Measurements from ENCODE around the gene FBXL15. TPM values are rescaled to one million over a fixed set of nuclear protein-coding genes. Genes with fewer than 3 reads are reported as not detected.
A peak's percentile ranks its signal among the peaks of the same experiment; 100 is the strongest.

The FBXL15 gene
- total RNA-seq, 4 donors from 2014 or later = 14.2 to 34.8 (median 21.0) TPM

- in situ Hi-C loops (cut with MboI; ENCODE audit: low sequenced_read_pairs in 4 of 4) (loop anchor here (5.0 to 25.0 kb wide), 3 partner anchors 191 to 193 kb away; no protein-coding TSS in a partner anchor), intact Hi-C loops (cut with DNase I; ENCODE audit: low total_unique reads) (loop anchor here (1.0 to 2.0 kb wide), 7 partner anchors 28 to 252 kb away; partner anchors contain the start of gene SUFU)
- H3K27me3 ChIP-seq = no peaks in the 10 kb centered on the region
- ATAC-seq (peak; percentile 84 to 87), DNase-seq (peak; percentile 89 to 90)
- peak overlapping the region; percentile 68 to 79 (median 75) for H3K4me3 ChIP-seq
- TF ChIP-seq CTCF (IDR thresholded peaks at IDR 0.05 in 4 of 5, conservative IDR thresholded peaks at IDR 0.05 in 1 of 5) (peak in 4 of 5 experiments; percentile 58 to 98 (median 97)), POLR2A (IDR thresholded peaks at IDR 0.05) (peak; percentile 88 to 91)
- peaks cover 0 to 10% of the 10 kb centered on the region in 2 donors for H3K36me3 ChIP-seq
- H3K4me1 ChIP-seq = peaks cover 21 to 22% of the 10 kb centered on the region in 2 donors
- no peaks in the 10 kb centered on the region for H3K9me3 ChIP-seq
- peak overlapping the region; percentile 90 to 92 (median 92) for H3K27ac ChIP-seq
Measured at GRCh38 chr10:102394079-102394800, 26.4 kb upstream of the FBXL15 start.

- peak overlapping the region; percentile 68 to 79 (median 75) for H3K4me3 ChIP-seq
- in situ Hi-C loops (cut with MboI; ENCODE audit: low sequenced_read_pairs in 4 of 4) (loop anchor here (5.0 to 25.0 kb wide), 3 partner anchors 190 to 192 kb away; no protein-coding TSS in a partner anchor), intact Hi-C loops (cut with DNase I; ENCODE audit: low total_unique reads) (loop anchor here (1.0 to 5.0 kb wide), 9 partner anchors 27 to 251 kb away; partner anchors contain the start of genes NOLC1, PITX3 and SUFU)
- peak overlapping the region; percentile 90 to 92 (median 92) for H3K27ac ChIP-seq
- DNase-seq (no peak), ATAC-seq (peak in 1 of 2 donors; percentile 0)
- H3K9me3 ChIP-seq = no peaks in the 10 kb centered on the region
- H3K36me3 ChIP-seq = peaks cover 0 to 10% of the 10 kb centered on the region in 2 donors
- TF ChIP-seq CTCF (IDR thresholded peaks at IDR 0.05 in 4 of 5, conservative IDR thresholded peaks at IDR 0.05 in 1 of 5) = no peak
- TF ChIP-seq POLR2A (IDR thresholded peaks at IDR 0.05) = no peak
- peaks cover 25% of the 10 kb centered on the region in 2 donors for H3K4me1 ChIP-seq
- no peaks in the 10 kb centered on the region for H3K27me3 ChIP-seq
Measured at GRCh38 chr10:102394801-102395399, 25.7 kb upstream of the FBXL15 start.

GRCh38 chr10:102395400-102396316, 25.0 kb upstream of the FBXL15 start, which contains the start of gene NFKB2:
NFKB2 (plus strand) TSS chr10:102395705; CDS start chr10:102395960, 255 bp downstream.
- ATAC-seq (peak; percentile 63 to 66), DNase-seq (peak; percentile 70 to 82)
- TF ChIP-seq POLR2A (IDR thresholded peaks at IDR 0.05) (peak; percentile 74 to 81), CTCF (IDR thresholded peaks at IDR 0.05 in 4 of 5, conservative IDR thresholded peaks at IDR 0.05 in 1 of 5) (no peak)
- H3K27ac ChIP-seq = peak within 1 kb of the TSS; percentile 90 to 92 (median 92)
- in situ Hi-C loops (cut with MboI; ENCODE audit: low sequenced_read_pairs in 4 of 4) (loop anchor here in 3 of 4 donors (10.0 to 25.0 kb wide), 2 partner anchors 189 to 192 kb away; no protein-coding TSS in a partner anchor), intact Hi-C loops (cut with DNase I; ENCODE audit: low total_unique reads) (loop anchor here (1.0 to 5.0 kb wide), 4 partner anchors 83 to 243 kb away; partner anchors contain the start of genes NOLC1 and PITX3)
- H3K4me1 ChIP-seq = peaks cover 25 to 26% of the 10 kb centered on the region in 2 donors
- no peaks in the 10 kb centered on the region for H3K9me3 ChIP-seq
- H3K36me3 ChIP-seq = peaks cover 0 to 12% of the 10 kb centered on the region in 2 donors
- H3K27me3 ChIP-seq = no peaks in the 10 kb centered on the region
- H3K4me3 ChIP-seq = peak within 1 kb of the TSS; percentile 68 to 79 (median 75)

GRCh38 chr10:102396317-102396650, 24.4 kb upstream of the FBXL15 start:
- no peaks in the 10 kb centered on the region for H3K9me3 ChIP-seq
- no peaks in the 10 kb centered on the region for H3K27me3 ChIP-seq
- DNase-seq (no peak), ATAC-seq (no peak)
- H3K36me3 ChIP-seq = peaks cover 0 to 18% of the 10 kb centered on the region in 2 donors
- H3K27ac ChIP-seq = peak overlapping the region; percentile 90 to 92 (median 92)
- in situ Hi-C loops (cut with MboI; ENCODE audit: low sequenced_read_pairs in 4 of 4) = loop anchor here in 3 of 4 donors (10.0 to 25.0 kb wide), 2 partner anchors 189 to 191 kb away; no protein-coding TSS in a partner anchor
- intact Hi-C loops (cut with DNase I; ENCODE audit: low total_unique reads) = loop anchor here (5.0 kb wide), 1 partner anchor 154 kb away; the partner anchor contains the start of gene PITX3
- peak overlapping the region; percentile 68 to 79 (median 75) for H3K4me3 ChIP-seq
- peaks cover 25 to 26% of the 10 kb centered on the region in 2 donors for H3K4me1 ChIP-seq
- TF ChIP-seq CTCF (IDR thresholded peaks at IDR 0.05 in 4 of 5, conservative IDR thresholded peaks at IDR 0.05 in 1 of 5) (no peak), POLR2A (IDR thresholded peaks at IDR 0.05) (no peak)
